HG03575 (cell line): ENCODE measurements around the gene CCDC12.
"Not testable (repeated sequence)": the region's sequence is repeated elsewhere in the genome, so short reads cannot be mapped to it uniquely, and the experiment has no call there.

Experiments
- ATAC-seq: cut with Tn5 transposase; IDR thresholded peaks from one replicate; pipeline ENCODE4 v1.9.1; 2021; ENCODE audit not compliant: unreplicated experiment, insufficient number of reproducible peaks, low FRiP score; ENCODE audit errors: extremely low read depth

Gene CCDC12

GRCh38 chr3:46916278-46916677 is 60.3 kb downstream of the CCDC12 start:
- ATAC-seq = no peak

- no peak for ATAC-seq
Measured at GRCh38 chr3:46915297-46915822, 61.2 kb downstream of the CCDC12 start.

GRCh38 chr3:46914849-46915248 is 61.7 kb downstream of the CCDC12 start:
- ATAC-seq = no peak

- ATAC-seq = no peak
Measured at GRCh38 chr3:46913644-46914043, 62.9 kb downstream of the CCDC12 start.

- ATAC-seq = no peak
Measured at GRCh38 chr3:46912986-46913385, 63.6 kb downstream of the CCDC12 start.

GRCh38 chr3:46910914-46911313 is 65.6 kb downstream of the CCDC12 start:
- ATAC-seq = not testable (repeated sequence)

GRCh38 chr3:46910166-46910760 is 66.3 kb downstream of the CCDC12 start:
- no peak for ATAC-seq

- no peak for ATAC-seq
Measured at GRCh38 chr3:46909535-46910161, 66.9 kb downstream of the CCDC12 start.

- ATAC-seq = no peak
Measured at GRCh38 chr3:46908986-46909534, 67.5 kb downstream of the CCDC12 start.

- no peak for ATAC-seq
Measured at GRCh38 chr3:46908294-46908985, 68.1 kb downstream of the CCDC12 start.

GRCh38 chr3:46907960-46908293 is 68.6 kb downstream of the CCDC12 start:
- no peak for ATAC-seq

GRCh38 chr3:46907271-46907670 is 69.3 kb downstream of the CCDC12 start:
- ATAC-seq = no peak

- no peak for ATAC-seq
Measured at GRCh38 chr3:46906471-46907058, 70.0 kb downstream of the CCDC12 start.

GRCh38 chr3:46905661-46906451 is 70.7 kb downstream of the CCDC12 start:
- ATAC-seq = no peak

GRCh38 chr3:46905213-46905560 is 71.4 kb downstream of the CCDC12 start:
- no peak for ATAC-seq

GRCh38 chr3:46904303-46905212 is 72.0 kb downstream of the CCDC12 start:
- no peak for ATAC-seq

- no peak for ATAC-seq
Measured at GRCh38 chr3:46903341-46904302, 72.9 kb downstream of the CCDC12 start.
